PC-9 (cell line): ENCODE measurements around the gene IRF2. TPM values are rescaled to one million over a fixed set of nuclear protein-coding genes. Genes with fewer than 3 reads are reported as not detected.

Source experiments
- BruUV-seq: library from RNA; stranded (reverse); fragments of 400-500 nt; replicated peaks from 2 replicates; lab custom pipeline; 2021; lab: Mats Ljungman, UMichigan
- CTCF ChIA-PET: fragments of 300-600 bp; sonication (Branson Sonifier 250); formaldehyde crosslinking; loops from one replicate; lab custom pipeline; 2022; ENCODE audit warnings: antibody characterized with exemption; lab: Charles Lee
- POLR2A ChIA-PET: fragments of 300-600 bp; sonication (Branson Sonifier 250); formaldehyde crosslinking; loops from one replicate; lab custom pipeline; 2022; ENCODE audit warnings: antibody characterized with exemption; ENCODE audit not compliant: unreplicated experiment; lab: Charles Lee
- DNase-seq, 2 experiments: peaks; one replicate each; pipeline versions ENCODE4 v3.0.0 to v3.0.0-alpha.2; 2015 to 2022; ENCODE audit warnings: mixed read lengths in 1 of 2
- H2AFZ ChIP-seq: fragments of 200-600 bp; sonication (generic); 2 replicates; pipeline ENCODE4 v1.8.1; 2017; ENCODE audit warnings: antibody characterized with exemption
- H3F3A ChIP-seq: fragments of 200-600 bp; sonication (generic); 2 replicates; pipeline ENCODE4 v1.8.1; 2017; ENCODE audit warnings: antibody characterized with exemption, mild to moderate bottlenecking, low read depth; ENCODE audit not compliant: insufficient read depth
- H3K27ac ChIP-seq: fragments of 200-600 bp; sonication (generic); 2 replicates; pipeline ENCODE4 v1.6.1; 2016; ENCODE audit warnings: mixed run types
- H3K27me3 ChIP-seq: fragments of 200-600 bp; sonication (generic); 2 replicates; pipeline ENCODE4 v1.6.1; 2016; ENCODE audit warnings: low read depth, mixed run types; ENCODE audit not compliant: insufficient read depth
- H3K36me3 ChIP-seq: fragments of 200-600 bp; sonication (generic); 2 replicates; pipeline ENCODE4 v1.6.1; 2016; ENCODE audit warnings: low read depth, mixed run types
- H3K4me1 ChIP-seq: fragments of 200-600 bp; sonication (generic); replicated peaks from 2 replicates; pipeline ENCODE4 v1.6.1; 2016; ENCODE audit warnings: mixed run types; ENCODE audit not compliant: insufficient read depth
- H3K4me2 ChIP-seq: fragments of 200-600 bp; sonication (generic); 2 replicates; pipeline ENCODE4 v1.6.1; 2017; ENCODE audit warnings: mixed run types
- H3K4me3 ChIP-seq: fragments of 200-600 bp; sonication (generic); 2 replicates; pipeline ENCODE4 v1.6.1; 2016; ENCODE audit warnings: mixed run types
- H3K79me2 ChIP-seq: fragments of 200-600 bp; sonication (generic); 2 replicates; pipeline ENCODE4 v1.6.1; 2017; ENCODE audit warnings: low read depth, mixed run types
- H3K9me2 ChIP-seq: fragments of 200-600 bp; sonication (generic); 2 replicates; pipeline ENCODE4 v1.8.1; 2017; ENCODE audit warnings: mild to moderate bottlenecking; ENCODE audit not compliant: insufficient read depth
- H3K9me3 ChIP-seq: fragments of 200-600 bp; sonication (generic); 2 replicates; pipeline ENCODE4 v1.8.1; 2016; ENCODE audit warnings: low read depth; ENCODE audit not compliant: insufficient read depth
- H4K20me1 ChIP-seq: fragments of 200-600 bp; sonication (generic); 2 replicates; pipeline ENCODE4 v1.8.1; 2017; ENCODE audit not compliant: insufficient read depth
- EZH2 ChIP-seq: fragments of 200-600 bp; sonication (generic); IDR thresholded peaks from 2 replicates; pipeline ENCODE4 v1.8.0; 2017; ENCODE audit warnings: antibody characterized with exemption, low read depth
- intact Hi-C: fragments of 100-400 bp; cut with micrococcal nuclease; formaldehyde crosslinking; loops from one replicate; pipeline ENCODE4 v1.10.0; 2022; ENCODE audit not compliant: unreplicated experiment
- total RNA-seq: library from RNA; stranded (reverse); gene quantifications from 2 replicates; pipeline ENCODE4 v1.2.3, GENCODE V29; 2021
- TF ChIP-seq, protein P1 (sequence below): fragments of 200-600 bp; sonication (generic); conservative IDR thresholded peaks from 2 replicates; pipeline ENCODE4 v1.6.1; 2017; ENCODE audit warnings: mixed run types, antibody characterized with exemption, mild to moderate bottlenecking, moderate library complexity

The IRF2 gene
- total RNA-seq, 1 experiment from 2014 or later, result 34.4 TPM

- no peaks in the 10 kb centered on the region for H3K79me2 ChIP-seq
- no peak overlapping the region for H3K4me3 ChIP-seq
- DNase-seq, result no peak
- no peaks in the 10 kb centered on the region for H3F3A ChIP-seq
- POLR2A ChIA-PET, result no interaction called here
- H3K9me2 ChIP-seq, result no peaks in the 10 kb centered on the region
- no peaks in the 10 kb centered on the region for H4K20me1 ChIP-seq
- no peaks in the 10 kb centered on the region for H3K9me3 ChIP-seq
- H3K27ac ChIP-seq, result no peak overlapping the region
- H3K27me3 ChIP-seq, result no peaks in the 10 kb centered on the region
- no TSS peak for BruUV-seq
- intact Hi-C loops, result no loop called here
- TF ChIP-seq EZH2, result no peak
- TF ChIP-seq, protein P1, sequence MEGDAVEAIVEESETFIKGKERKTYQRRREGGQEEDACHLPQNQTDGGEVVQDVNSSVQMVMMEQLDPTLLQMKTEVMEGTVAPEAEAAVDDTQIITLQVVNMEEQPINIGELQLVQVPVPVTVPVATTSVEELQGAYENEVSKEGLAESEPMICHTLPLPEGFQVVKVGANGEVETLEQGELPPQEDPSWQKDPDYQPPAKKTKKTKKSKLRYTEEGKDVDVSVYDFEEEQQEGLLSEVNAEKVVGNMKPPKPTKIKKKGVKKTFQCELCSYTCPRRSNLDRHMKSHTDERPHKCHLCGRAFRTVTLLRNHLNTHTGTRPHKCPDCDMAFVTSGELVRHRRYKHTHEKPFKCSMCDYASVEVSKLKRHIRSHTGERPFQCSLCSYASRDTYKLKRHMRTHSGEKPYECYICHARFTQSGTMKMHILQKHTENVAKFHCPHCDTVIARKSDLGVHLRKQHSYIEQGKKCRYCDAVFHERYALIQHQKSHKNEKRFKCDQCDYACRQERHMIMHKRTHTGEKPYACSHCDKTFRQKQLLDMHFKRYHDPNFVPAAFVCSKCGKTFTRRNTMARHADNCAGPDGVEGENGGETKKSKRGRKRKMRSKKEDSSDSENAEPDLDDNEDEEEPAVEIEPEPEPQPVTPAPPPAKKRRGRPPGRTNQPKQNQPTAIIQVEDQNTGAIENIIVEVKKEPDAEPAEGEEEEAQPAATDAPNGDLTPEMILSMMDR, result no peak
- no peak overlapping the region for H2AFZ ChIP-seq
- H3K36me3 ChIP-seq, result no peaks in the 10 kb centered on the region
- no peaks in the 10 kb centered on the region for H3K4me1 ChIP-seq
- CTCF ChIA-PET, result no interaction called here
- no peak overlapping the region for H3K4me2 ChIP-seq
Measured at GRCh38 chr4:184438375-184438774, 36.0 kb downstream of the IRF2 start.

GRCh38 chr4:184437565-184438265 lies 36.6 kb downstream of the IRF2 start:
- no peak overlapping the region for H3K27ac ChIP-seq
- H3K9me2 ChIP-seq, result no peaks in the 10 kb centered on the region
- ChIA-PET CTCF (no interaction called here), POLR2A (interaction anchor here (0.6 kb wide), 1 partner anchor 149 kb away, joined by 3 read pairs; no protein-coding TSS in a partner anchor)
- no peaks in the 10 kb centered on the region for H3K79me2 ChIP-seq
- intact Hi-C loops, result no loop called here
- no peak overlapping the region for H2AFZ ChIP-seq
- H3K36me3 ChIP-seq, result no peaks in the 10 kb centered on the region
- H3K4me1 ChIP-seq, result no peaks in the 10 kb centered on the region
- H3K27me3 ChIP-seq, result no peaks in the 10 kb centered on the region
- no peaks in the 10 kb centered on the region for H3F3A ChIP-seq
- no TSS peak for BruUV-seq
- H4K20me1 ChIP-seq, result no peaks in the 10 kb centered on the region
- no peak for DNase-seq
- TF ChIP-seq, protein P1, result no peak
- no peak for TF ChIP-seq EZH2
- no peaks in the 10 kb centered on the region for H3K9me3 ChIP-seq
- no peak overlapping the region for H3K4me3 ChIP-seq
- H3K4me2 ChIP-seq, result no peak overlapping the region

- no peak for DNase-seq
- intact Hi-C loops, result no loop called here
- H3K27me3 ChIP-seq, result no peaks in the 10 kb centered on the region
- no peaks in the 10 kb centered on the region for H3K79me2 ChIP-seq
- no peak overlapping the region for H2AFZ ChIP-seq
- no peak overlapping the region for H3K27ac ChIP-seq
- H4K20me1 ChIP-seq, result no peaks in the 10 kb centered on the region
- no peaks in the 10 kb centered on the region for H3K9me3 ChIP-seq
- H3K9me2 ChIP-seq, result no peaks in the 10 kb centered on the region
- no peaks in the 10 kb centered on the region for H3K4me1 ChIP-seq
- H3F3A ChIP-seq, result no peaks in the 10 kb centered on the region
- H3K4me2 ChIP-seq, result no peak overlapping the region
- CTCF ChIA-PET, result no interaction called here
- H3K36me3 ChIP-seq, result no peaks in the 10 kb centered on the region
- POLR2A ChIA-PET, result interaction anchor here (0.9 kb wide), 1 partner anchor 147 kb away, joined by 3 read pairs; no protein-coding TSS in a partner anchor
- no peak overlapping the region for H3K4me3 ChIP-seq
- TF ChIP-seq, protein P1, result no peak
- no peak for TF ChIP-seq EZH2
- no TSS peak for BruUV-seq
Measured at GRCh38 chr4:184434501-184435066, 39.8 kb downstream of the IRF2 start.
